Measurements from ENCODE around the gene C1orf198.

The C1orf198 gene

DNA sequence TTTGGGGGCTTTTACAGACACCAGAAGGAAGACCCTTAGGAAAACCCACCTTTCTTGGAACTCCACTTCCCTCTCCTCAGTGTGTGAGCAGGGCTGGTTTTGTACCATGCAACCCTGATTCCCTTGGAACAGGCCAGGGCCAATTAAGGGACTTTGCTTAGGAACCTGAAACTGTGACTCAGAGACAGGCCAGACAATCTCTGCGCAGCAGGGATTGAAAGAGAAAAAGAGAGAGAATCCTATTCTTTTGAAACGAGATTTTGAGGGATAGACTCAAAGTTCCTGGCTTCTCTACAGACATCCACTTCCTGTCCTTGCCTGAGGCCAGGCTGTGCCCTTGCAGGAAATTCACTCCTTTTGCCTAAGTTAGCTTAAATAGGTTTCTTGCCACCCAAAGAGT is 23.1 kb upstream of the C1orf198 start:
- no peak for DNase-seq (ENCODE audit: low read depth)

- no peak for DNase-seq (ENCODE audit: low read depth)
Observed at GRCh38 chr1:230884646-230885045, 16.3 kb upstream of the C1orf198 start.

DNA sequence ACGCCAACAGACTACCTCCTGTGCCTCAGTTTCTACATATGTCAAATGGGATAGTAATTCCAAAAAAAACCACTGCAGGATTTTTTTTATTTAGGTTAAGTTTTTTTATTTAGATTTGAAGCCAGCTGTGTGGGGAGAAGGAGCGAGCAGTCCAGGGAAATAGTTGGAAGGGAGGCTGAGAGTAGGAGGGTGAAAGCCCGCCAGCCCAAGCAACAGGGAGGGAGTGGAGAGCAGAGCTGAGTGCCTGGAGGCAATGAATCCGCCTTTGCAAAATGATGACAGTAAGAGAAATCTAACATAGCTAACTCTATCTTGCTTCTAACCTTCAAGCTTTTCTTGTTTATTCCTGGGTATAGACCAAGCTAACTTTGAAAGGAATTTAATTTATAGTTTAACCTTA is 15.6 kb upstream of the C1orf198 start:
- DNase-seq (ENCODE audit: low read depth), result no peak

DNA sequence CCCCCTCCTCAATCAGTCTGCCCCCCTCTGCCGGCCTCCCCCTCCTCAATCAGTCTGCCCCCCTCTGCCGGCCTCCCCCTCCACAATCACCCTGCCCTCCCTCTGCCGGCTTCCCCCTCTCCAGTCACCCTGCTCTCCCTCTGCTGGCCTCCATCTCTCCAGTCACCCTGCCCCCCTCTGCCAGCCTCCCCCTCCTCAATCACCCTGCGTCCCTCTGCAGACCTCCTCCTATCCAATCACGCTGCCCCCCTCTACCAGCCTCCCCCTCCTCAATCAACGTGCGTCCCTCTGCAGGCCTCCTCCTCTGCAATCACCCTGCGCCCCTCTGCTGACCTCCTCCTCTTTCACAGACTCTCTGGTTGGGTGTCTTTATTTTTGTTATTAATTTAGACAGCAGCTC is 11.5 kb upstream of the C1orf198 start:
- no peak for DNase-seq (ENCODE audit: low read depth)

DNA sequence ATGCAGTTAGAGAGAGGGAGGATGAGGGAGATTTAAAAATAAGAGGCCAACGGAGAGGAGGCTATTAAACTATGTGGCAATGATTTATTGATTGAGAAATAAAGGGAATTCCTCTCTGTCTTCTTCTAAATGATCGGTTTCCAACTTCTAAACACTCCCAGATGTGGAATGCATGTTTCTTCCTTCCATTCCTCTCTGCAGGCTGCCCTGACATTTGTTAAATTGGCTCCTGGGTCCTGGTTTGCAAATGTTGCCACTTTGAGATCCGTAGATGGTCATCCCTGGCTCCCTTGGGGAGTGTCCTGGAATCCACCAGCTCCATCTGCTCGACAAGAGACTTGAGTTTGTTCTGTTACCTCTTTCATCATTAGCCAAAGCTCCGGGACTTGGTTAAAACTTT is 10.3 kb upstream of the C1orf198 start:
- DNase-seq (ENCODE audit: low read depth), result no peak

DNA sequence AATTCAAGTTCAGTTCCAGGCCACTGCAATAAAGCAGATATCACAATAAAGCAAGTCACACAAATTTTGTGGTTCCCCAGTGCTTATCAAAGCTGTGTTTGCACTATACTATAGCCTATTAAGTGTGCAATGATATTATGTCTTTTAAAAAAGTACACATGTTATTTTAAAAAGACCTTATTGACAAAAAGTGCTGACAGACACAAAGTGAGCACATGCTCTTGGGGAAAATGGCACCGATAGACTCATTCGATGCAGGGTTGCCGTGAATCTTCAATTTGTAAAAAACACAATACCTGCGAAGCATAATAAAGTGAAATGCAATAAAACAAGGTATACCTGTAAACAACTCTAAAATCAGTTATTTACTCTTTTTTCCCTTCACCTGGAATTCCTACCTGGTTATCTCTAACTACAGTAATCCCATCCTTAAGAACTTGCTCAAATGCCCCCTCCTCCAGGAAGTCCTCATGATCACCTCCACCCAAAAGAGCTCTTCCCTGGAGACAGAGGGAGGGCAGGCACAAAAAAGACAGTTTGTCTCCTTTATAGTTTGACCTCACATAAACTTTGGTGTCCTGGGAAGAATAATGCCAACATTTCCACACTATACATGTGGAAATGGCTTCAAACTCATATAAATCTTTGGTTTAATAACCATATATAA is 9.7 kb upstream of the C1orf198 start:
- no peak for DNase-seq (ENCODE audit: low read depth)

DNA sequence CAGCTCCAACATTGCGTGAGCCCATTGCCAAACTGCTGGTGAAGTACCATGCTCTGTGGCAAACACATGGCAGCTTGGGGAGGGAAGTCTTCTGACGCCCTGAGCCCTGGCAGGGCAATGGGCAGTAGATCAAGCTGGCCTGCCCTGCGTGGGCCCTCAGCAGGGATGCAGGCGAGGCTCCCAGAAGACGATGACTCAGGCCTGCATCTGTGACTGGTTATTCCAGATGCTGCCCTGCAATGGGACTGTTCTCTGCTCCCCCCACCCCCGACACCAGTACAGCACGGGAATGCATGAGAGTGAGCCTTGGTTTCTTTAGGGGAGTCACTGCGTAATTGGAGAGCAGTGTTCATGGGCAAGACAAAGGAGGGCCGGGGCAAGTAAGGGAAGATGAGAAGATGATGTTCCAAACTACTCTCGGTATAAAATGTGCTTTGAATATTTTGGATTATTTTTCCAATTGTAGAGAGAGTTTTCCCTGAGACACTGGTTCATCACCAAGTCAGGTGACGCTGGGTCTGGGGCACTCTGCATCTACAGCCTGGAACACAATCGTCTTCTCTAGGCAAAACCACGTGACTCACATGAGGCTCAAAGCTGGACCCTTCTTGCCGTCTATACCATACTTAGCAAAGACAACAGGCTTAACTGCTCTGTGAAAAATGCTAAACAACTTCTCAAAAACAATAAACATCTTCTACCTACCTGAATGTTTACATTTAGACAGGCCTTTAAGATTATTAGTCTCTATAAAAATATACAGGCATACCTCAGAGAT is 9.0 kb upstream of the C1orf198 start:
- no peak for DNase-seq (ENCODE audit: low read depth)

DNA sequence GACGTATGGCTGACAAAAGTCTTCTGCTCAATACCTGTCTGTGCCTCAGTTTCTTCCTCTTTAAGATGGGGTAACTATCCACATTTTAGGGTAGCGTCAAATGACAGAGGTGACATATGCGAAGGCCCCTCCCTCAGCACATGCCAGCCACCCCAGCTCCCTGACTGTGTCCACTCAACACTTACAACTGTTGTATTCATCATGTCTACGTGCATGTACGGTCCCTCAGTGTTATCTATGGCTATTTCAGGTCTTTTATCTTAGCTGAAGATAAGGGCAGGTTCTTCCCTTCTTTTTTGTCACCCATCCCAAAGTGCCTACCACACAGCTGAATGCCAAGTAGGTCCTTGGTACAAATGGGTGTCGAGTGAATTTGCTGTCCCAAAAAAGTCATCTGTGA is 8.3 kb upstream of the C1orf198 start:
- no peak for DNase-seq (ENCODE audit: low read depth)

DNA sequence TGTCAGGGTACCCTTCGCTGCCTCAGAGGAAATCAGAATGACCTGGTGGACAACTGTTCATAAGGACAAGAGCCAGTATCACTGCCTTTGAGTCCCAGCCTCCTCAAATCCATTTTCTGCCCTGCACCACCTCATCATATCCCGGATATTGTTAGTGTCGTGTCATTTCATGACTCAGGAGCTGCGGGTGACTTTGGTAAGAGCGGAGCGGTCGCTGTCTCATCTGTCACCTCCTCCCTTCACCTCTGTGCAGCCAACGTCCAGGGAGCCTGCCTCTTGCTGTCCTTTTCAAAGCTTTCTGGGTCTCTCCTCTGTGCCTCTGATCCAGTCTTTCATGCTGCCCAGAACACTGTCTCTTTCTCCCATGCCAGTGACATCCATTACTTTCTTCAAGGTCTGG is 7.0 kb upstream of the C1orf198 start:
- no peak for DNase-seq (ENCODE audit: low read depth)

GRCh38 chr1:230870916-230871315 is 2.6 kb upstream of the C1orf198 start:
- DNase-seq (ENCODE audit: low read depth), result no peak

DNA sequence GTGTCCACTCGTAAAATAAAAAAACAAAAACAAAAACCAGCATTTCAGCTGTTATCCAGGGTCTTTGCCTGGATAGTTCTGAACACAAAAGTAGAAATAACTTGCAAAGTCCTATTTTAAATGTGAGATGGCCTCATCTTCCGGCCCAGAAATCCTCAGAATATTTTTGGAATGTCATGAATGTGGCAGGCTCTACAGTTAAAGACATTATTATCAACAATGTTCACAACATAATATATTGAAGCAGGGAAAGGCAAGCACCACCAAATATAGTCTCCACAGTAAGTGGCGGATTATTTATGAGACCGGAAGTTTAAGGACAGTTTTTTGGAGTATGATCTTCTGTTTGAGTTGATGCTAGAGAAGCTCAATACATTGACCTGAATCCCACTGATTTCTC is 1.2 kb upstream of the C1orf198 start:
- DNase-seq (ENCODE audit: low read depth), result no peak

- no peak for DNase-seq (ENCODE audit: low read depth)
Observed at GRCh38 chr1:230868736-230869385, 540 bp upstream of the C1orf198 start.

- DNase-seq (ENCODE audit: low read depth), result no peak
Observed at GRCh38 chr1:230867101-230867902, 1.0 kb downstream of the C1orf198 start.

- DNase-seq (ENCODE audit: low read depth), result no peak
Observed at GRCh38 chr1:230866171-230867070, 1.9 kb downstream of the C1orf198 start.

GRCh38 chr1:230865062-230865817 is 3.1 kb downstream of the C1orf198 start:
- DNase-seq (ENCODE audit: low read depth), result no peak

- no peak for DNase-seq (ENCODE audit: low read depth)
Observed at GRCh38 chr1:230864441-230864840, 3.9 kb downstream of the C1orf198 start.

- no peak for DNase-seq (ENCODE audit: low read depth)
Observed at GRCh38 chr1:230863449-230863848, 4.9 kb downstream of the C1orf198 start.

DNA sequence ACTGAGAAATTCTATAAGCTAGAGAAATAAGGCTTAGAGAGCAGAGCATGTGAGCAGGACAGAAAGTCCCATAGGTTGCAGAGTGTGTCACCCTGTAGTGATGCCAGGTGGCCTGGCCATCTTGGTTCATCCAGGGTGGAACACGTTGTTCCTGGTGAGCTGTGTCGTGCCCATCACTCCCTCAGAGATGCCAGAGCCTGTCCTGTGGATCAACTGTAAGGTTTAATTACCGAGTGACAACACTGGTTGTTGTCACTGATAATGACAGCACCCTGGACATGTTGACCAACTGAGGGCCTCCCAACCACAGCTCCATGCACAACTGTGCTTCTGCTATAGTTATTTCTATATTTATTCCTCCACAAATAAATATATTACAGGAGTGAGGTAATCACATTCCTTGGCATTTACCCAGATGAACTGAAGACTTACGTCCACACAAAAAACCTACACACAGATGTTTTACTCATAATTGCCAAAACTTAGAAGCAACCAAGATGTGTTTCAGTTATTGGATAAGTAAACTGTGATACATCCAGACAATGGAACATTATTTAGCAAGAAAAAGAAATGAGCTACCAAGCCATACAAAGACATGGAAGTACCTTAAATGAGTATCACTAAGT is 6.2 kb downstream of the C1orf198 start:
- no peak for DNase-seq (ENCODE audit: low read depth)

DNA sequence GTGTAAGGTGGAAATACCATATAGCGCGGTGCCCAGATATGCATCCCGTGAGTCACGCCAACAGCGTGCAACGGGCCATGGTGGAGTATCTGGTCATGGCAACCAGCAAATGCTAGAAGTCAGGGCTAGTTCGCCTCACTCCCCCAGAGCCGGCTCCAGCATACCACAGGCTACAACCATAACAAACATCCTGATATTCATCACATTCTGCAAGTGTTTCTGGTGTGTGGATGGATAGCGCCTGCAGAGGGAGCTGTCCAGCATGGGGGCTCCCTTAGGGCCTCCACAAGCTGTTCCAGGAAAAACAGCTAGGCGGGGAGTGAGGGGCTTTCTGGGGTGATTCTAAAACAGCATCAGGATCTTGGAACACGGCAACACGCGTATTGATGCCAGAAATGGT is 6.8 kb downstream of the C1orf198 start:
- DNase-seq (ENCODE audit: low read depth), result no peak
